Endometrium (tissue), 2 donors: ENCODE measurements around the gene ADSS1.

Experiments
- FAIRE-seq: peaks from 2 replicates; lab custom pipeline; 2012; peaks lifted over from hg19 to GRCh38; lab: Jason Lieb, UNC
- donor health status: control.
- donor health status: control.

ADSS1 gene

GRCh38 chr14:104700225-104700651 is 23.8 kb upstream of the ADSS1 start:
- FAIRE-seq = no peak

GRCh38 chr14:104700747-104701217 is 23.2 kb upstream of the ADSS1 start:
- no peak for FAIRE-seq

GRCh38 chr14:104701383-104702076 is 22.5 kb upstream of the ADSS1 start:
- no peak for FAIRE-seq

GRCh38 chr14:104702106-104702505 is 21.9 kb upstream of the ADSS1 start:
- FAIRE-seq = no peak

GRCh38 chr14:104702673-104703072 is 21.4 kb upstream of the ADSS1 start:
- no peak for FAIRE-seq

GRCh38 chr14:104703269-104703668 is 20.8 kb upstream of the ADSS1 start:
- FAIRE-seq = no peak

- no peak for FAIRE-seq
Measured at GRCh38 chr14:104704252-104704651, 19.8 kb upstream of the ADSS1 start.

GRCh38 chr14:104705340-104706047 is 18.5 kb upstream of the ADSS1 start:
- FAIRE-seq = no peak

GRCh38 chr14:104706733-104707607 is 17.1 kb upstream of the ADSS1 start:
- no peak for FAIRE-seq

- FAIRE-seq = no peak
Measured at GRCh38 chr14:104707608-104708595, 16.1 kb upstream of the ADSS1 start.

- no peak for FAIRE-seq
Measured at GRCh38 chr14:104708606-104709268, 15.3 kb upstream of the ADSS1 start.

- FAIRE-seq = no peak
Measured at GRCh38 chr14:104709387-104710039, 14.5 kb upstream of the ADSS1 start.

- FAIRE-seq = no peak
Measured at GRCh38 chr14:104710071-104710735, 13.8 kb upstream of the ADSS1 start.

GRCh38 chr14:104712881-104713734 is 10.9 kb upstream of the ADSS1 start:
- no peak for FAIRE-seq

- FAIRE-seq = no peak
Measured at GRCh38 chr14:104714066-104714465, 10.0 kb upstream of the ADSS1 start.

- FAIRE-seq = no peak
Measured at GRCh38 chr14:104714681-104715080, 9.3 kb upstream of the ADSS1 start.

- FAIRE-seq = no peak
Measured at GRCh38 chr14:104715416-104715815, 8.6 kb upstream of the ADSS1 start.

- no peak for FAIRE-seq
Measured at GRCh38 chr14:104715871-104716270, 8.2 kb upstream of the ADSS1 start.

- no peak for FAIRE-seq
Measured at GRCh38 chr14:104717137-104717536, 6.9 kb upstream of the ADSS1 start.
